Activated naive CD4-positive, alpha-beta T cell treated with Interleukin-2 at 50 U/mL for 16 hours (primary cell): ENCODE results near the gene CYP26B1.

Experiments used
- DNase-seq: peaks from one replicate; pipeline ENCODE4 v3.0.0-alpha.2; 2020

The CYP26B1 gene, protein sequence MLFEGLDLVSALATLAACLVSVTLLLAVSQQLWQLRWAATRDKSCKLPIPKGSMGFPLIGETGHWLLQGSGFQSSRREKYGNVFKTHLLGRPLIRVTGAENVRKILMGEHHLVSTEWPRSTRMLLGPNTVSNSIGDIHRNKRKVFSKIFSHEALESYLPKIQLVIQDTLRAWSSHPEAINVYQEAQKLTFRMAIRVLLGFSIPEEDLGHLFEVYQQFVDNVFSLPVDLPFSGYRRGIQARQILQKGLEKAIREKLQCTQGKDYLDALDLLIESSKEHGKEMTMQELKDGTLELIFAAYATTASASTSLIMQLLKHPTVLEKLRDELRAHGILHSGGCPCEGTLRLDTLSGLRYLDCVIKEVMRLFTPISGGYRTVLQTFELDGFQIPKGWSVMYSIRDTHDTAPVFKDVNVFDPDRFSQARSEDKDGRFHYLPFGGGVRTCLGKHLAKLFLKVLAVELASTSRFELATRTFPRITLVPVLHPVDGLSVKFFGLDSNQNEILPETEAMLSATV

DNA sequence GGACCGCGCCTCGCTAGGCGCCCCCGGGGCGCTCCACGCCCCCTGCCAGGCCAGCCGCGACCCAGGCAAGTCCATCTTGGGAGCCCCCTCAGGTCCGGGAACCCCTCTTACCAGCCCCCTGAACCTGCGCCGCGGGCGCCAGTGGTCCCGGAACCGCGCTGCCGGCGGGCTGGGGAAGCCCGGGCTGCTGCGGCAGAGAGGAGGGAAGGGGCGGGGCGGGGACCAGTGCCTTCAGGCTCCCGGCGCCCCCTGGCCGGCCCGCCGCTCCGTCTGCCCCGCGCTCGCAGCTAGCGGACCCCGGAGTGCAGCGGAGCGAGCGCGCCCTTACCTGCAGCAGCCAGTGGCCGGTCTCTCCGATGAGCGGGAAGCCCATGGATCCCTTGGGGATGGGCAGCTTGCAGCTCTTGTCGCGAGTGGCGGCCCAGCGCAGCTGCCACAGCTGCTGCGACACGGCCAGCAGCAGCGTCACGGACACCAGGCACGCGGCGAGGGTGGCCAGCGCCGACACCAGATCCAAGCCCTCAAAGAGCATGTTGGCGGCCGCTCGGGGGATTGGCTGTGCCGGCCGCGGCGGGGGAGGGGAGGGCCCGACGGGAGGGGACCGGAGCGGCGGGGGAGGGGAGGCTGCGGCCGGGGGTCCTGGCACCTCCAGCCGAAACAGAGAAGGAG is at the start of gene CYP26B1:
Gene CYP26B1, minus strand, starts transcription at position 560 of the 669 bp plus-strand sequence. Its CDS starts 28 bp downstream, at position 532.
- peak; percentile 1 for DNase-seq

DNA sequence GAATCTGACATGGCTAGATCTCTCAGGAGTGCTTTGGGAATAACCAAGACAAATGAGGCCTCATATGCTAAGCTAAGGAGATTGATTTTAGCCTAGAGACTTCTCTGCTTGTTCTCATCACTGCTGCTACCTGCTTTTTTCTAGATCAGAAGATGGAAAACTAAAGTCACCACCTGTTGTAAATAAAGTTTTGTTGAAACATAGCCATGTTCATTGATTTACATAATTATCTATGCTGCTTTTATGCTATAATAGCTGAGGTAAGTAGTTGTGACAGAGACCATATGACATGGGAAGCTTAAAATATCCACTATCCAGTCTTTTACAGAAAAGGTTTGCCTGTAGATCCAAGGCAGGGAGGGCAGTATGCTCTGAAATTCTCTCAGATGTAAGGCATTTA is 46.1 kb upstream of the CYP26B1 start:
- no peak for DNase-seq

DNA sequence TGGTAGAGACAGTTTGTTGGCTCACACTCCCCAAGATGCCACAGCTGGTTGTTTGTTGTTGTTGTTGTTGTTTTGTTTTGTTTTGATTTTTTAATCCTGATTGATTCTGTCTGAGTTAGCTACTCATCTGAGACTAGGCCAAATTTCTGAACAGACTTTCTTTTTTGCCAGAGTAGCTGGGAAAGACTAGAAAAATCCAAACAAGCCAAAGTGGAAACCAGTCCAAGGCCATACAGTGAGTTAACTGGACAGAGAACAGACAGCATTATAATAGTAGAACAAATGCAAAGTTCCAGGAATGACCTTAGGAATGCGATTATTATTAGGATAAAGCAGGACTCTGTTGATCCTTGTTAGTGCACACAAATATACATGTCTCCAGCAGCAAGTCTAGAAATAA is 43.8 kb upstream of the CYP26B1 start:
- no peak for DNase-seq

DNA sequence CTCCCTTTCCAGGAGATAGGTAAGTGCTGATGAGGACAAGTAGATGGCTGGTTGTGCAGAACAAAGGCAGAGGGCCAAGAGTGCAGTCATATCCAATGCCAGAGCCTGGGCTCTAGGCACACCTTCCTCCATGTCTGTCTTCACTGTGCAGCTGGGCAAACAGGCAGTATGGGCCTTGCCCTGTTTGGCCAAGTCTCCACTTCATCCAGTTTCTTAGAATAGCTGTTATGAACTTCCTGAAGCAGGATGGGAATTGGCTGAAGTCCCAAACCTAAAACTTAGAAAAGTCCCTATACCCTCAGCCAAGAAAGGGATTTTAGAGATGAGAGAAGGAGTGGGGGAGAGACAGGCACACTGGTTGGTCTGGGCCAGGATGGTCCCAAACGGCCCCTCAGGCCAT is 37.5 kb upstream of the CYP26B1 start:
- DNase-seq = no peak

DNA sequence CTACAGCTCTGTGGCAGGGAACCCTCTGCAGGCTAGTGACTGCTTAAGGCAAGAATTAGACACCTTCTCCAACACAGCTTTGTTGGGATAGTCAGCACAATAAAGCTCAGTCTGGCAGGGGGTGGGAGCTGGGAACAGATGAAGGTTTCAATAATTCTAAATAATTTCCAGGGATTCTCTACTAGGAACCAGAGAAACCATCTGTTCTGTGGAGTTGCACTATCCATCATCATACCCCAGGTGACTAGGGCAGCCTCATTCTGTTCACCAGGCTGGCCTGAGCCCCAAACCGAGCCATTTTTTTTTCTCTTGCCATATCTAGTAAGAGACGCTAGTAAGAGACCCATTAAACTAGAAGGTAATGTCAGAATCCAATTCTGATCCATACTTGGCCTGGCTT is 35.8 kb upstream of the CYP26B1 start:
- DNase-seq = no peak

DNA sequence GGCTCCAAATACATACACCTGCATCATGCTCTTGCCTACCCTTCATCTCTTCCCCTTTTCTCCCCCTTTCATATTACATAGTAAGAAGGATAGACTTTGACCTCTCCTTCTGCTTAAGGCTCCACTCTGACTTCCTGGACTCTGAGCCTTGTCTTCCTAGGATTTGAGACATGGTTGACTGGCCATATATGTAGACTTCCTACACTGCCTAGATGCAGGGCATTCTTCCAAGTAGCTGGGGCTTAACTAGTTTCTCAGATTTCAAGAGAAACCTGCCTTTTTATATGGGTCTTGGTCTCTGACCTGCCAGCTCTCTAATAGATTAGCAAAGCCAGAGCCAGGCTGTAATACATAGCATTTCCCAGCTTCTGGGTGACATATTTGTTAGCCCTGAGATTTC is 35.4 kb upstream of the CYP26B1 start:
- no peak for DNase-seq

DNA sequence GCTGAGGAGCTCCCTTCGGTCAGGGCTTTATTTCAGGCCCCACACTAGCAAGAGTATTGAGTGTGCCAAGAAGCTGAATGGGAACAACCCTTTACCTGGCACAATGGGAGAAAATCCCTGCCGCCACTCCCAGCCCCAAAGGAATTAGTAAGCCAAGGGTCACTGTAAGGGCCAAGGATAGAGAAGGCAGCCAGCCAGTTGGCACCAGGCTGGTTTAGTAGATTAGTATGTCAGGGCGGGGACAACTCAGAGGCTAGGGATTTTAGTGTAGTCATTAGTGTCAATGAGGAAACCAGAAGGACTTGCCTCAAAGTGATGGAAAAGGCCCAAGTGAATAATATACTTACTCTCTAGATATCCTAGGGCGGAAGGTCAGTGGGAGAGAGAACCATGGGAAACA is 34.9 kb upstream of the CYP26B1 start:
- no peak for DNase-seq

DNA sequence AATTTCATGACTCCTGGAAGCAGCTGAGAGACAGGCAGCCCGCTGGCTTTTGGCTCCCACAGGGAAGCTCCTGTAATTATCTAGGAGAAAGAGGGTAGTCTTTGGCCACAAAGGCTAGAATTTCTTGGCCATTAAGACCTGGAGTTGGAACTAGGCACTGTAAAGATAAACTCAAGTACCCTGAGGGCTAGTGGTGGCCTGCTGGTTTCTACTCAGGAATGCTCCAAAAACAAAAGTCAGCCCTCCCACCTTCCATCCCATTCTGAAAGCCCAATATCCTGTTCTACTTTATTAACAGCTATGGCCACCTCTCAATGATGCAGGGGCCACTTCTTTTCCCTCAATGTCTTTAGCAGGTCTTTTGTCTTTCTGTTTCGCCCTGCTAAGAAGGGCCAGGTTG is 34.0 kb upstream of the CYP26B1 start:
- no peak for DNase-seq

DNA sequence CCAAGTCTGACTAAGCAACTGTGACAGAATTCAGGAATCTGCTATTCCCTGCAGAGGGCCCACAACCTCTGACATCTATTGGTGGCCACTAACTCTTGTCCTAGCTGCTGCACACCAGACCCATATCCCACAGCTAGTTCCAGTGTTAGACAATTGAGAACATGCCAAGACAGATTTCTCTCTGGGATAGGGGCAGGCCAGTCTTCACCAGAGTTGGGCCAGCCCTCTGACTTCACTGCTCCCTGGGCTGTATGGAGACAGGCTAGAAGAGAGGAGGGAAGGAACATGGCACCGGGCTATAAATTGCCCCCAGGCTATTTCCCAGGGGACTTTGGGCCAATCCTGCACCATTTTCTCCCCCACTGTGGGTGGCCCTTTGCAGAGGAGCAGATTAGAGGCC is 32.7 kb upstream of the CYP26B1 start:
- no peak for DNase-seq

DNA sequence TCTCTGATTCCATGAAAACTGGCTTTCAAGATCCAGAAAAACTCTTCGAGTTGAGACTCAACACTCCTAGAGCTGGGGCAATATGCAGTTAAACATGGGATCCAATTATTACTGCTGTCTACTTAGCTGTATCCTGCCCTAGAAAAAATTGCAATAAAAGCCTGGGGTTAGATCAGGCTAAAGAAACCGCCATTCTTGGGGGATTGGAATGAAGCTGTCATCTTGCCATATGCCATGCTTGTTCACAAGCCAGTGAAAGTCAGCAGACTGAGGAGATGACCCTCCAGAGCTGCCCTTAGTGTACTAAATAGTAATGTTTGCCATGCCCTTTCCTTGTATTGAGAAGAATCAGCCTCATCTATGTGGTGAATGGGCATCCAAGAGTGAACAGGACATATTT is 30.9 kb upstream of the CYP26B1 start:
- DNase-seq = no peak

DNA sequence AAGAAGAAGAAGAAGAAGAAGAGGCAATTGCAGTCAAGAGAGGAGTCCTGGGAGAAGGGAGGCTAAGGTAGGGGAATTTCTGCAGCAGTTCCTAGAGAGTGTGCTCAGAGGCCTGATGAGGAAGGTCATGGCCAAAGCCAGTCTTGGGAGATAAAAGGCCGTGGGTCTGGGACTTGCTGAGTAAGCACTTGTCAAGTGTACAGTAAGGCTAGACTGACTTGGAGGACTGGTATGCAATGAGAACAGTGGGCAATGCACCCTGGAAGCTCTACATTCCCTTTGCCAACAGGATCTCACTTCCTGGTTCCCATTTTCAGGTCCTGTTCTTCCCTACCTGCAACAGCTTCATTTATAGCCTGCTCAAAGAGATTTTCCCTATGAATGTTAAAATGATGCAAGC is 28.6 kb upstream of the CYP26B1 start:
- no peak for DNase-seq

DNA sequence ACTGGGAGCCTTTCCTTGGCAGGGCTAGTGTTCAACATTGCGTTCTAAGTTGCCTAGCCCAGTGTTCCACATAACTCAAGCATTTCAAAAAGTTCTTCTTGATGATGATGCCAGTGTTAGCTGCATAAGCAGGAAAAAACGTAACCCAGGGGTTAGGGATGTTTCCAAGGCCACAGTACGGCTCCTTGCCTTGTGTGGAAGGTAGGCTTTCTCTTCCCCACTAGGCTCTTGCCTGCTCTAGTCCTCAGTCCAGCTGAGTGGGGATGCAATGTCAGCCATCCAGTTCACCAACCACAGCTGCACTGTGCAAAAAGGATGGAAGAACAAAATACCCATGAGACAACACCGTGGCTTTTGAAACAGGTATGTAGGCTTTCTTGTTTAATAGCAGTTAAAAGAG is 28.0 kb upstream of the CYP26B1 start:
- DNase-seq = no peak

DNA sequence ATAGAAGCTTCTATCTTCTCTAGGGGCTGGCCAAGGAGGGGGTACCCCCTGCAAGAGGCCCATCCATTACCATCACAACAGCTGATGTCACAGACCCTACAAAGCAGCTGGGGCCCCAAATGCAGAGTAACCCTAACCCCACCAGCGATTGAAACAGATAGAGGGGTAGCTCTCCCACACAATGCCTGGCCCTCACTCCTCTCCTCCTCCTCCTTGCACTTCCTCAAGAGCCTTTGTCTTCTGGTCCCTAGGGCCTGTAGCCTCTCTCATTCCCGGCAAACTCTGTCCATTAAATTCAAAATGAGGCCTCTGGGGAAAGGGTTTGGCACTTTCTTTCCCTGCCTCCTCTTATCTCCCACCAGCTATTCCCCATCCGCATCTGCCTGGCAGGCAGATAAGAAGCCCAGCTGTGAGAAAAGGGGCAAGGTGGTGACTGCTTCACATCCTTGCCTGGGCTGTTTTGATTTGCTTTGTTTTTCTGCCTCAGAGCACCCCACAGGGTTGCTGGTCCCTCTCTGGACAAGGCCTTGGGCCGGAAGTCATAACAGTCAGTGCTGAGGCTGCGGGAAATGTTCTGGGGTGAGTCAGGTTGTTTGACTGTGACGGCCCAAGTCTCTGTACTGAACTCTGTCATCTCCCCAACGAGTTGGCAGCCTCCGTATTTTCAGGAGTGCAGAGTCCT is 26.1 kb upstream of the CYP26B1 start:
- no peak for DNase-seq

DNA sequence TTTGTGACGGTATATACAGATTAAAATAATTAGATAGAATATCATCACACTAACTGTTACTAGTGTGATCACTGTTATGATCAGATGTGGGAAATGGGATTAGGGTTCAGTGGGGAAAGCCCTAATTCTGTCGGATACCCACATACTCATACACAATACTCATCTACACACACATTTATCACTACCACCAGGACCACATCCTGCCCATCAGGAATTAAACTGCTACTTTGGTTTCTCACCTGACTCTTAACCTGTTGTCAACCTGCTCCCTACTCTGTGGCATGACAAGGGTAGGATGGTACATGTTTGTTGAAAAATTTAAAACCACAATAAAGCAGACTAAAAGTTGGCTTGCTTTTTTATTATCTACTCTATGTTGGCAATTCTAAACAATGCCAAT is 24.8 kb upstream of the CYP26B1 start:
- no peak for DNase-seq

DNA sequence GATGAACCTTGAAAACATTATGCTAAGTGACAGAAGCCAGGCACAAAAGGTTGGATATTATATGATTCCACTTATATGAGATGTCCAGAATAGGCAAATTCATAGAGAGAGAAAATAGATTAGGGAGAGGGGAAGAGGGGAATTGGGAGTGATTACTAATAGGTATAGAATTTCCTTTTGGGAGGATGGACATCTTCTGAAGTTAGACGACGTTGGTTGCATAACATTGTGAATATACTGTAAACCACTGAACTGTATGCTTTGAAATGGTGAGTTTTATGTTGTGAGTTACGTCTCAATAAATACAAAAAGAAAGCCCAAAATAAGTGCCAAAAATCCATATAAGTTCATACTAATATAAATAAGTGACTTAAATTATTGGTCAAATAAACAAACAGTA is 18.6 kb upstream of the CYP26B1 start:
- no peak for DNase-seq

DNA sequence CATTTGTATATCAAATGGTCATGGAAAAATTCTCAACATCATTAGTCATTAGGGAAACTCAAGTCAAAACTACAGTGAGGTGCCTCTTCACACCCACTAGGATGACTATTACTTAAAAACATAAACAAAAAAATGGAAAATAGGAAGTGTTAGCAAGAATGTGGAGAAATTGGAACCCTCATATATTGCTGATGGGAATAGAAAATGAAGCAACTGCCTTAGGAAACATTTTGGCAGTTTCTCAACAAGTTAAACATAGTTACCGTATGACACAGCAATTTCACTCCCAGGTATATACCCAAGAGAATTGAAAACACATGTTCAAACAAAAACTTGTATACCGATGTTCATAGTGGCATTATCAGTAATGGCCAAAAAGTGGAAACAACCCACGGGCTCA is 18.1 kb upstream of the CYP26B1 start:
- no peak for DNase-seq

DNA sequence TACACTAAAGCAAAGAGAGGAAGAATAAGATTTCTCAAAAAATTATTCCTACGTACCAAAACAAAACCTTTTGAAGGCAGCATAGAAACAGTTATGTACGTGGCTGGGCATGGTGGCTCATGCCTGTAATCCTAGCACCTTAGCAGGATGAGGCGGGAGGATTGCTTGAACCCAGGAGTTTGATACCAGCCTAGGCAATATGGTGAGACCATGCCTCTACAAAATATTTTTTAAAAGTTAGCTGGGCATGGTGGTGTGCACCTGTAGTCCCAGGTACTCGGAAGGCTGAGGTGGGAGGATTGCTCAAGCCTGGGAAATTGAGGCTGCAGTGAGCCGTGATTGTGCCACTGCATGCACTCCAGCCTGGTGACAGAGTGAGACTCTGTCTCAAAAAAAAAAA is 14.9 kb upstream of the CYP26B1 start:
- no peak for DNase-seq

DNA sequence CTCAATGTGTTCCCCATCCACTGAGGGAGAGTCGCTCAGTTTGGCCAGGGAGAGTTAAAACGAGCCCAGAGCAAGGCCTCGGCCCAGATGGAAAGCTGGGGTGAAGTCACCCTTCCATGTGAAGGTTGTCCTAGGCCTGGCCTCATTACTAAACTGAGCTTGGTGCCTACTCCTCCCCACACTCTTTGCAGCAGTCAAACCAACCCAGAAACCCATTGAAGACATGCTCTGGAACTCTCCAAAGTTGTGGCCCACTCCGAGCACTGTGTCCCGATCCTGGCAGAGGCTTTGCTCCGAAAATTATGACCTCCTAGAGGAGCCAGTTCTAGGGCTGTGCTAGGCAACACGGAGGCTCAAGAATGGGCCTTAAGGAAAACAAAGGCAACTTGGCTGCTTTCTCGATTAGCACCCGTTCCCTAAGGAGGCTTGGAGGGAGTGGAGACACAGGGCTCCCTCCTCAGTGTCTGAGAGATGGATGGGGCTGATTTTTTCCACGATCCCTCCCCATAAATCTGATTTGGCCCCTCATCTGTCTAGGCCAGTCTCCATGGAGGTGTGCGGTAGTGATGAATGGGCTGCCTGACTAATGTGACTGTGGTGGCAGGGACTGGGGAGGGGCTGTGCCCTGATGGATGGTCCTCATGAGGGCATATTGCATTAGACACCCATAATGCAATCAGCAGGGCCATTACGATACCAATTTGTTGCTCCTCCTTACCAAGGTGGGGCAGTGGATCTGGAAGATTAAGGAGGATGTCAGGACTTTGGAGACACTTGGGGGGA is 11.7 kb upstream of the CYP26B1 start:
- DNase-seq = no peak

DNA sequence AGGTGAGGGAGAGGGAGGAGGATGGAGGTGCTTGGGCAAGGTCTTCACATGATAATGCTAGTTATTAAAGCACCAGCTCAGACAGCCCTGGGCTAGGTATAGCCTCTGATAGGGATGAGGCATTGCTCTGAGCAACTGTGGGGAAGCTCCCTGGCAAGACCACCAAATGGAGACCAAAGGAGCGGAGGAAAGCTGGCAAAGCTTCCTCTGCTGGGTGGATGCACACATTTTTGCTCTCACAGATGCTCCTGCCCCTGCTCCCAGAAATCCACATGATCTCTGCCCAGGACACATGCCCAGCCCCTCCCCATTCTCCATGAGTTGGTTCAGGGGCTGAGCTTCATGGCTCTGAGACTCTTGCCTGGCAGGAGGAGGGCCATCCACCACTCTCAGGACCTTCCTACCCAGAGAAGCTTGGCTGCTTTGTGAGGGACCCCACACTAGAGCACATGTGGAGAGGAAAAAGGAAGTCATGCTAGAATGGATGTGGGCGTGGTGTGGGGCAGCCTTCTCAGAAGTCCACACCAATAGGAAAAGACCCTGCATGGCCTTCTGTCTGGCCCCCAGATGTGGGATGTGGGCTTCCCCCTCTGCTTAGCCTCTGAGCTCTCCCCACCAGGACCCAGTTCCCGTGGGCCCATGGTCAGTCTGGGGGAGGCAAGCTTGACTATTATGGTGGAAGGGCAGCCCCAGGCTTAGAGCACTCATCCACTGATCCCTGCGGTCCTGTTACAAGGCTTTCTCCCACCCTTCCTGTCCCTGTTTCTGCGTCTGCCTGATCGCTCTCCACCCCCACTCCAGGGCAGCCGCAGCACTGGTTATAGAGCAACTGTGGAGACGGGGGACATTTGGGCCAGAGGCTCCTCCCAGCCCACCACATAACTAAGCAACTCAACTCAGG is 10.5 kb upstream of the CYP26B1 start:
- DNase-seq = no peak

DNA sequence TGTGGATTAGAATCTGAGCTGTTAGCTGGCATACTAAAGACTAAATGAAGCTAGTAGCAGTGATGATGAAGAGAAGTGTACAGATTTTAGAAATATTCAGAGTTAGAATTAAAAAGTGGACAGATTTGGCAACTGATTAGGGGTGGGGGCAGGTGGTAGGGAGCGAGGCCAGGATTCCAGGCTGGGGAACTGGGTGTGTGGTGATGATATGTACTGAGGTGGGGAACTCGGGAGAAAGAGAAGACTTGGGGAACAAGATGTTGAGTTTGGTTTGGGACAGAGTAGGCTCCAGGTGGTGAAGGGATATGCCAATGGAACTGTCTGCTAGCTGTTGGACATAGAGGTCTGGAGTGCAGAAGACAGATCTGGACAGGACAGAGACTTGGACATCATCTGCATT is 9.2 kb upstream of the CYP26B1 start:
- no peak for DNase-seq

DNA sequence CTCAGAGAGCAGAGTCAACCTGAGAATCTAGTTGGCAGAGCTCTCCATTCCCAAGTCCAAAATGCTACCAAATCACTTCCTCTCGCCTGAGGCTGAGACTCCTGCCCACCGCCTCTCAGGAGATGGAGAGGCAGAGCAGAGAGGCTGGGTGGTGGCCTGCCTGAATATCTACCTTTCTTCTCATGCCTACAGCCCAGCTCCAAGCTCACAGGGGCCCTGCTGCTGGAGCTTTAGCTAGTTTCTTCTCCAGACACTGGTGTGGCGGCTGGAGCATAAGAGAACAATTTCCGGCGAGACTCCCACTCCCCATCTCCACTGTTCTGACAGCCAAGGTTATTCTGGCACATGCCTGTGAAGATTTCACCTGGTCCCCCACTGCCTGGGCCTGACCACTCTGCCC is 8.1 kb upstream of the CYP26B1 start:
- no peak for DNase-seq

DNA sequence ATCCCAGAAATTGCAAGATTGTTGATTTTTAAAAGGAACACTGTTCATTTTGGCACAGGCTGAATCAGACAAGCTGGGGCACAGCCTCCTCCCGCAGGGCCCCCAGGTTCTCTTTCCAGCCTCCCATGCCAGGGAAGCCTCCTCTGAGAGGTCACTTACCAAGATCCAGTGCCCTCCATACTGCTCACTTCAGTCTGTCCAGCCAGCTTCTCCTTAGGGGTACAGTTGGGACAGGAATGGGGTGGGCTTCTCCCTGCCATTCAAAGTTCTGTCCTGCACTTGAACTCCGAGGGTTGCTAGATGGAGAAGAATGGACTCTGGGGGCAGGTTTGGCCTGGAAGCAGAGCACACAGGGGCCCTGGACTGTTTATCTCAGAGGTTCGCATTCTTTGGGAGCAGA is 7.5 kb upstream of the CYP26B1 start:
- DNase-seq = no peak
